HG02884 (cell line): ENCODE measurements around the gene CAPNS1.
"Not testable (repeated sequence)": the region's sequence is repeated elsewhere in the genome, so short reads cannot be mapped to it uniquely, and the experiment has no call there.

Experiments
- ATAC-seq: cut with Tn5 transposase; IDR thresholded peaks from one replicate; pipeline ENCODE4 v1.9.1; 2021; ENCODE audit warnings: mild to moderate bottlenecking, moderate library complexity; ENCODE audit not compliant: unreplicated experiment

Gene CAPNS1

DNA sequence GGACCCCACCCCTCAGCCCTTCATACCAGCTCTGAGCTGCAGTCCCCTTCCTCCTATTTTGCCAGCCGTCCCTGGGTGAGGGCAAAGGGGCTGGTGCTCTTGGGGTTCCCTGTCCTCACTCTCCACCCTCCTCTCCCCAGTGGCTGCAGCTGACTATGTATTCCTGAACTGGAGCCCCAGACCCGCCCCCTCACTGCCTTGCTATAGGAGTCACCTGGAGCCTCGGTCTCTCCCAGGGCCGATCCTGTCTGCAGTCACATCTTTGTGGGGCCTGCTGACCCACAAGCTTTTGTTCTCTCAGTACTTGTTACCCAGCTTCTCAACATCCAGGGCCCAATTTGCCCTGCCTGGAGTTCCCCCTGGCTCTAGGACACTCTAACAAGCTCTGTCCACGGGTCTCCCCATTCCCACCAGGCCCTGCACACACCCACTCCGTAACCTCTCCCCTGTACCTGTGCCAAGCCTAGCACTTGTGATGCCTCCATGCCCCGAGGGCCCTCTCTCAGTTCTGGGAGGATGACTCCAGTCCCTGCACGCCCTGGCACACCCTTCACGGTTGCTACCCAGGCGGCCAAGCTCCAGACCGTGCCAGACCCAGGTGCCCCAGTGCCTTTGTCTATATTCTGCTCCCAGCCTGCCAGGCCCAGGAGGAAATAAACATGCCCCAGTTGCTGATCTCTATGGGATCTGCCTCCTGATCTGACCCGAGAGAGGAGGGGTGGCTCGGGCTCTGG is 10.0 kb downstream of the CAPNS1 start:
- no peak for ATAC-seq

DNA sequence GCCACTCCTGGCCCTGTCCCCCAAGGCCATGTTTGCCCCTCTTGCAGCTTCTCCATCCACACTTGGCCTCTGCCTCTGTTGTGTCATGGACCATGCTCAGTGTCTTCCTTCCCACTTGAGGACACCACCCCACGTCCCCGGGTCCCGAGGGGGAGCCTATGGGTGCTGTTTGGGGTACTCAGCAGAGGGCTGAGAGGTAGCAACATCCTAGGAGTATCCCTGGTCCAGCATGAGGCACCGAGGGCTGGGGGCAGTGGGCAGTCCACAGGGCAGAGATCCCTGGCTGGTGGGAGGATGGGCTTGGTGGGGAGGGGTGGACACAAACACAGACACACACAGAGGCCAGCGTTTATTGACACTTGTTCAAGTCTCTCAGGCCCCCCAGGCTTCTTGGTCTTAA is 10.7 kb downstream of the CAPNS1 start:
- ATAC-seq = no peak

DNA sequence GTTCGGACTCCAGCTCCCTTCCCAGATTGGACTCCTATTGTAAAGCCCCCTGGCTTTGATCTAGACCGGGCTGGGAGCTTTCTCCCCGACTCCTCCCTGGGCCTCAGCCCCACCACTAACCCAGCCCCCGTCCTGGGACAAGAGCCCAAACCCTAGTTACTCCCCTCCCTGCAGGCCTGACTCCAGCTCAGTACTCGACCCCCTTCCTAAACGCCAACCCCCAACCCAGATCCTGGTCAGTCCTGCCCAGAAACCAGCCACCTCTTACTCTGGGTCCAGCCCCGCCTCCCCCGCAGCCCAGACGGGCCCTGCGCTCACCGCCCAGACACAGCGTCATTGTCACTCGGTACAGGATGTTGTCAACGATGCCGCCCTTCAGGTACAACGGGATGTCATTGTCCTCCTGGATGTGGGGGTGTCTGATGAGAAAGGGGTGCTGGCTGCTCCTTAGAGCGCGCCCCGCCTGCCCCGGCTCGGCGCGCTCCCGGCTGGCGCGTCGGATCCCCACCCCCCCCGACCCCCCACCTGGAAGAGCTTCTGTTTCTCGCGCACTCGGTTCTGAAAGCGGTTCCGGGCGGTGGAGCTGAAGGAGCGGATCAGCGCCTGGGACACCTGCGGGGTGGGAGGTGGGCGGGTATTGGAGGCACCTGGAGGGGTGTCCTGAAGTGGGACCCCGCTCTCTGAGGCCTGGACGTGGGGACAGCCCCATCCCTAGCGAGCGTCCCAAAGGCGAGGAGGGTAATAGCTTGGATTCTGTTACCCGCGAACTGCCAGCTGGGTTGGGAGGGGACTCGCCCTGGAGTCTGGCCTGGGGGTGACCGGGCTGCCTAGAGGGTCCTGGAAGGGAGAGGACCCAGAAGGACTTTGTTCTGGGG is 11.5 kb downstream of the CAPNS1 start:
- ATAC-seq = no peak

DNA sequence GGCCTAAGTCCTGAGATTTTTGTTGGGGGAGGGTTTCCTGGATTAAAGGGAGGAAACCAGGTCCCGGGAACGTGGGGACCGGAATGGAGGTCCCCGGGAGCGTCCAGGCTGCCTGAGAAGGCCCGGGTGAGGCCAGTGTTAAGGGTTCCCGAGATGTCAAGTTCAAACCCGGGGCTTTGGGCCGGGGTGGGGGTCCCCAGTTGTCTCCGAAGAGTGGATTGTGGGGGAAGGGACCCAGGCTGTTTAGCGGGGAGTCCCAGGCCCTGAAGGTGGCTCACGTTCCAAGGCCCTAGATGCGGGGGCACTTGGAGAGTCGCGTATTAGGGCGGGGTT is 12.1 kb downstream of the CAPNS1 start:
- ATAC-seq = no peak

- ATAC-seq = no peak
Measured at GRCh38 chr19:36152352-36153091, 12.7 kb downstream of the CAPNS1 start, which contains the start of gene COX7A1. COX7A1 (minus strand) TSS chr19:36152447; CDS start chr19:36152407, 40 bp downstream.

DNA sequence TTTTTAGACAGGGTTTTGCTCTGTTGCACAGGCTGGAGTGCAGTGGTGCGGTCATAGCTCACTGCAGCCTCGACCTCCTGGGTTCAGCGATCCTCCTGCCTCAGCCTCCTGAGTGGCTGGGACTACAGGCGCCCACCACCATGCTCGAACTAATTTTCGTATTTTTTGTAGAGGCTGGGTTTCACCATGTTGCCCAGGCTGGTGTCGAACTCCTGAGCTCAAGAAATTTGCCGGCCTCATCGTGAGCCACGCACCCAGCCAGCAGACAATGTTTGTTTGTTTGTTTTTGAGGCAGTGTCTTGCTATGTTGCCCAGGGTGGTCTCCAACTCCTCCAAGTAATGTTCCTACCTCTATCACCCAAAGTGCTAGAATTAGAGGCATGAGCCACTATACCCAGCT is 13.3 kb downstream of the CAPNS1 start:
- no peak for ATAC-seq

DNA sequence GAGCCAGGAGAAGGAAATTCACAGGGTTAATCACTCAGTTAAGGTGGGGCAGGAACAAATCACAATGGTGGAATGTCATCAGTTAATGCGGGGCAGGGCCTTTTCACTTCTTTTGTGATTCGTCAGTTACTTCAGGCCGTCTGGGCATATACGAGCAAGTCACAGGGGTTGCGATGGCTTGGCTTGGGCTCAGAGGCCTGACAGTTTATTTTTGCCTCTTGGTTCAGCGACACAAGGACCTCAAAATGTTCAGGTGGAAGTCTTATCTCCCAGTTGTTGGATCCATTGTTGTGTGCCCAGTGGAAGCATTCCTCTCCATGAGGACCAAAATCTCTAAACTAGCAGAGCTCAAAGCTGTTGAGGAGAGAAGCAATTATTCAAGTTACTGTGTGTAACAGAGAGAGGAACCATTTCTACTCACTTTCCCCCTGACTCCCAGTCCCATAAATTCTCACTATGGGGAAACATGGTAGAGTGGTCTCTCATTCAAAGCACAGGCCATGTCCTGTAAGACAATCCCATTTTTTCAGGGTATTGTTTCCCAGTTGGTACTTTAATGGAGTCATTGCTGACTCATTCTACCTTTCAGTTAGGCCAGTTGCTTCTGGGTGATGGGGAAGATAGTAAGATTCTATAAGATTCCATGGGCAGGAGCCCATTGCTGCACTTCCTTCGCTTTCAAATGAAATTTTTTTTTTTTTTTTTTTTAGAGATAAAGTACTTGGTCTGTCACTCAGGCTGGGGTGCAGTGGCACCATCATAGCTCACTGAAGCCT is 21.1 kb downstream of the CAPNS1 start:
- no peak for ATAC-seq

DNA sequence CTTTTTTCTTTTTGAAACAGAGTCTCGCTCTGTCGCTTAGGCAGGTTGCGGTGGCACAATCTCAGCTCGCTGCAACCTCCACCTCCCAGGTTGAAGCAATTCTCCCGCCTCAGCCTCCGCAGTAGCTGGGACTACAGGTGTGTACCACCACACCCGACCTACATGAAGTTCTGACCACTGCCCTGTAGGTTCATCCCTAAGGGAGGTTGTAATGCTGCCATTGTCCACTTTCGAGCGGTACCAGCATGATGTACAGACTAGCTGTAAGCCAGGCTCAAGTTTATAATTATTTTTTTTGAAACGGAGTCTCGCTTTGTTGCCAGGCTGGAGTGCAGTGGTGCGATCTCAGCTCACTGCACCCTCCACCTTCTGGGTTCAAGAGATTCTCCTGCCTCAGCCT is 23.9 kb downstream of the CAPNS1 start:
- no peak for ATAC-seq

- no peak for ATAC-seq
Measured at GRCh38 chr19:36169084-36169760, 29.4 kb downstream of the CAPNS1 start.

- no peak for ATAC-seq
Measured at GRCh38 chr19:36172852-36173251, 33.0 kb downstream of the CAPNS1 start.

DNA sequence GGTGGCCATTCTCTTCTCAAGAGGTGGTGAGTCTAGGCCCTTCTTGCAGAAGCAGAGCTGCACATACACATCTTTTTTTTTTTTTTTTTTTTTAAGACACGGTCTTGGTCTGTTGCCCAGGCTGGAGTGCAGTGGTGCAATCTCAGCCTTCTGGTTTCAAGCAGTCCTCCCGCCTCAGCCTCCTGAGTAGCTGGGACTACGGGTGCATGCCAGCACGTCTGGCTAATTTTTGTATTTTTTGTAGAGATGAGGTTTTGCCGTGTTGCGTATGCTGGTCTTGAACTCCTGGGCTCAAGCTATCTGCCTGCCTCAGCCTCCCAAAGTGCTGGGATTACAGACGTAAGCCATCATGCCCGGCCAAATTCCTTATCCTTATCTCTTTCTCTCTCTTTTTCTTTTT is 34.0 kb downstream of the CAPNS1 start:
- not testable (repeated sequence) for ATAC-seq

GRCh38 chr19:36179077-36179476 is 39.2 kb downstream of the CAPNS1 start:
- ATAC-seq = not testable (repeated sequence)

- no peak for ATAC-seq
Measured at GRCh38 chr19:36182612-36183244, 42.9 kb downstream of the CAPNS1 start.

DNA sequence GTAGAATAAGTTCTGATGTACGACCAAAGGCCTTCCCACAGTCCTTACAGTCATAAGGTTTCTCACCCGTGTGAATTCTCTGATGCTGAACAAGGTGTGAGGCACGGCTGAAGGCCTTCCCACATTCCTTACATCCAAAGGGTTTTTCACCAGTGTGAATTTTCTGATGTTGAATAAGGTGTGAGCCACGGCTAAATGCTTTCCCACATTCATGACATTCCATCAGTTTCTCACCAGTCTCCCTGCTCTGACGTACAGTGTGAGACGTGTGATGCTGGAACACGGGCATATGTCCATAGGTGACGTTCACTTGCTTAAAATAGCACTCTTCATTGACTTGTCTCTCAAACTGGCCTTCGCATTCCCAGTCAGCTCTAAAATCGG is 43.4 kb downstream of the CAPNS1 start:
- no peak for ATAC-seq

DNA sequence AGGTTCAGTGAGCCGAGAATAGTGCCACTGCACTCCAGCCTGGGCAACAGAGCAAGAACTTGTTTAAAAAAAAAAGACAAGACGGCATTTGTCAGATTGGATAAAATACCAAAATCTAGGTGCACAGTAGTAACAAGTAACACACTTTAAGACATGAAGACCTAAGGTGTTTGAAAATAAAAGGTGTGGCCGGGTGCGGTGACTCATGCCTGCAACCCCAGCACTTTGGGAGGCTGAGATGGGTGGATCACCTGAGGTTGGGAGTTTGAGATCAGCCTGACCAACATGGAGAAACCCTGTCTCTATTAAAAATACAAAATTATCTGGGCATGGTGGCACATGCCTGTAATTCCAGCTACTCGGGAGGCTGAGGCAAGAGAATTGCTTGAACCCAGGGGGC is 46.9 kb downstream of the CAPNS1 start:
- not testable (repeated sequence) for ATAC-seq

DNA sequence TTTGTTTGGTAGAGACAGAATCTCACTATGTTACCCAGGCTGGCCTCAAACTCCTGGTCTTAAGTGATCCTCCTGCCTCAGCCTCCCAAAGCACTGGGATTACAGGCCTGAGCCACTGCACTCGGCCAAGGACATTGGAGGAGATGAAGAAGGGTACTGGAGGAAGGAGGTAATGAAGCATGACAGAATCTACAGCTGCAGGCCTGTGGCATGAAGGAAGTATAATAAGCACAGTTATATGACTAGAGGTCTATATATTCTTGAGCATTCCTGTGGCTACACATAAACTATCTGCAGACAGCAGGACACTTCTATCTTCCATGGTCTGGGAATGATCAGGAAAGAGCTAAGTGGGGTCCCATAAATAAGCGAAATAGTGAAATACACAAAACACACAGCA is 56.4 kb downstream of the CAPNS1 start:
- ATAC-seq = no peak

- ATAC-seq = no peak
Measured at GRCh38 chr19:36198119-36198518, 58.3 kb downstream of the CAPNS1 start.
